HG03558 (cell line): ENCODE results near the gene HOXD8.

ENCODE experiments used
- ATAC-seq: cut with Tn5 transposase; IDR thresholded peaks from one replicate; pipeline ENCODE4 v1.9.1; 2021; ENCODE audit warnings: moderate number of reproducible peaks; ENCODE audit not compliant: unreplicated experiment; ENCODE audit errors: extremely low read depth

The HOXD8 gene

GRCh38 chr2:176140513-176141317 lies 11.2 kb downstream of the HOXD8 start:
- peak; percentile 62 for ATAC-seq

DNA sequence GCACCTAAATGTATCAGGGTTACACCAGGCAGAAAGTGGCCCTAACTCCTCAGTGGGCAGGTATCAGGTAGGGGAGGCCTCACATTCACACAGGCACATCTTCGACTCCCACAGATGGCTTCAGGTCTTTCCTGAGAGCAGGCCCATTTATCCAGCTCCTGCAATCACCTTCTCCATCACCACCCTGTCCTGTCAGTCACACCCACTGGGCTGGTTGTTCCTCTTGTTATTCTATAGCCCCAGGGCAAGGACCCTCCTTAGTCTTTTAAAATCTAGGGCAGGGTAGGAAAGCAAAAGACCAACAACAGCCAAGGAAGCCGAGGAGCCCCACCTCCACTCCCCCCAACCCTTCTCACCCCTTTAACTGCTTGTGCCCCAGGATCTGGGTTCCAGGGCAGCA lies 12.8 kb downstream of the HOXD8 start:
- no peak for ATAC-seq

GRCh38 chr2:176145085-176145969 lies 15.8 kb downstream of the HOXD8 start:
- ATAC-seq, result no peak

GRCh38 chr2:176146101-176146500 lies 16.6 kb downstream of the HOXD8 start:
- ATAC-seq, result no peak

GRCh38 chr2:176146645-176147044 lies 17.1 kb downstream of the HOXD8 start:
- ATAC-seq, result no peak

DNA sequence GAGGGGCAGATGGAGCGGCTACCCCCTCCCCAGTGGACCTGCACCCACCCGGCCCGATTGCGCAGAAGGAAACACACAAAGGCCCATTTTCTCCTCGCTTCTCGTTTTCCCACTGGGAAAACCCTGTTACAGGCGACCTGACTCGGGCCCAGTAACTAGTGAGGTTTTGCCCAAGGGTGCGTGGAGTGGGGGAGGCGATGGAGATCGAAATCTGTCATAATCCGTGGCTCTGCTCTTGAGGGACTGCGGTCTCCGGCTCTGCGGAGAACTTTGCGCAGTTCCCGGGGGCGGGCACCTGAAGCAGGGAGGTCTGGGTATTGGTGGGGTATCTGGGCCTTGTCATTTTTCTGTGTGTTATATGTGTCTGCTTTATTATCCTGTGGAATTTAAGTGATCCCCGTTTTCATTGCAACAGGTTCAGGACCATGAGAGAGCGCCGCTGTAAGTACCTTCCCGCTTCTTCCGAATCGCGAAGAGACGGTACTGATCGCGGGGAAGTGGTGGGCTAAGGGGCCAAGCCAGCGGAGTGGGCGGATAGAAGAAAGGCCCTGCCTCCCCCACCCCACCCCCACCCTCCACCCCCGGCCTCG lies 17.8 kb downstream of the HOXD8 start:
- ATAC-seq, result no peak

GRCh38 chr2:176147800-176148496 lies 18.4 kb downstream of the HOXD8 start:
- no peak for ATAC-seq

GRCh38 chr2:176148751-176149421 lies 19.4 kb downstream of the HOXD8 start:
- no peak for ATAC-seq

- ATAC-seq, result no peak
Measured at GRCh38 chr2:176149481-176149938, 20.0 kb downstream of the HOXD8 start.

- ATAC-seq, result no peak
Measured at GRCh38 chr2:176149939-176150583, 20.6 kb downstream of the HOXD8 start.

GRCh38 chr2:176150584-176151441 lies 21.3 kb downstream of the HOXD8 start:
- ATAC-seq, result no peak

DNA sequence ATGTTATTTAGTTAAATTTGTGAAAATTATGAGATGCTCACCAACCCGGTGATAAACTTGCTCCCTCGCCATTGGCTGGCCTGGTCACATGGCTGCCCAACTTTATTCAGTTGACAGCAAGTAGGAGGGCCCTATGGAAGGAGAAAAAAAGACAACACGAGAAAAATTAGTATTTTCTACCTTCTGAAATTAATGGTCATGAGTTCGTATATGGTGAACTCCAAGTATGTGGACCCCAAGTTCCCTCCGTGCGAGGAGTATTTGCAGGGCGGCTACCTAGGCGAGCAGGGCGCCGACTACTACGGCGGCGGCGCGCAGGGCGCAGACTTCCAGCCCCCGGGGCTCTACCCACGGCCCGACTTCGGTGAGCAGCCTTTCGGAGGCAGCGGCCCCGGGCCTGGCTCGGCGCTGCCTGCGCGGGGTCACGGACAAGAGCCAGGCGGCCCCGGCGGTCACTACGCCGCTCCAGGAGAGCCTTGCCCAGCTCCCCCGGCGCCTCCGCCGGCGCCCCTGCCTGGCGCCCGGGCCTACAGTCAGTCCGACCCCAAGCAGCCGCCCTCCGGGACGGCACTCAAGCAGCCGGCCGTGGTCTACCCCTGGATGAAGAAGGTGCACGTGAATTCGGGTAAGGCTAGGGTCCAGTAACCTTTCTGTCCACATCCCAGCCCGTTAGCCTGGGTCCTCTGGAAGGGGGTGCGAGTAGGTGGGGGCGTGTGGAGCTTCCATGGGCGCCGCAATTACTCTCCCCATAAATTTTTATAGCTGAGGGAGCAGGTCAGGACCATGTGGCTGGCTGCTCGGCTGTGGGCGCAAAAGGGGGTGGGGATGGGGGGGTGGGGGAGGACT lies 22.2 kb downstream of the HOXD8 start, which contains the start of gene HOXD4:
Gene HOXD4, plus strand, starts transcription at position 109 of the 846 bp plus-strand sequence. Its CDS starts 84 bp downstream, at position 193.
- ATAC-seq, result no peak

GRCh38 chr2:176152350-176153181 lies 23.1 kb downstream of the HOXD8 start:
- ATAC-seq, result no peak

- ATAC-seq, result no peak
Measured at GRCh38 chr2:176154576-176155252, 25.2 kb downstream of the HOXD8 start.

GRCh38 chr2:176155356-176156044 lies 26.0 kb downstream of the HOXD8 start:
- no peak for ATAC-seq
